Activated CD4-positive, alpha-beta T cell treated with anti-CD3 and anti-CD28 coated beads, Interleukin-2, amount 50 U/mL, for 4 hours (primary cell): ENCODE measurements around the gene RECK.

ENCODE experiments used
- DNase-seq, 2 experiments: peaks; one replicate each; pipeline ENCODE4 v3.0.0-alpha.2; 2020

The RECK gene

GRCh38 chr9:36161187-36161586 is 124.5 kb downstream of the RECK start:
- no peak for DNase-seq

DNA sequence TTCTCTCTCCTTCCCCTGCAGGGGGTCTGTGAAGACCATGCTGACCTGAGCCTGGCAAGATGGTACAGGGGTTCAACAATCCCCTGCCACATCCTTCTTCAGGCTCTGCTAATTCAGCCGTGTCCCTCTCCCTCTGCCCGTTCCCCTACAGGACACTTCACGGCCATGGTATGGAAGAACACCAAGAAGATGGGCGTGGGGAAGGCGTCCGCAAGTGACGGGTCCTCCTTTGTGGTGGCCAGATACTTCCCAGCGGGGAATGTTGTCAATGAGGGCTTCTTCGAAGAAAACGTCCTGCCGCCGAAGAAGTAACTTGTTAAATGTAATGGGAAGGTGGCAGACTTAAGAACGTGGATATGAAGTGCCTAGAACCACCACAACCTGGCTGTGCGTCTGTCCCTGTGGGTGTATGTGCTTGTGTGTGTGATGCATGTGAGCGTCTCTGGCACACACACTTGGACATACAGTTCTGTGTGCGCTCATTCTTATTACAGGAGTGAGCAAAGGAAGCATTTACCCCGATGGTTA is 125.6 kb downstream of the RECK start:
- no peak for DNase-seq

DNA sequence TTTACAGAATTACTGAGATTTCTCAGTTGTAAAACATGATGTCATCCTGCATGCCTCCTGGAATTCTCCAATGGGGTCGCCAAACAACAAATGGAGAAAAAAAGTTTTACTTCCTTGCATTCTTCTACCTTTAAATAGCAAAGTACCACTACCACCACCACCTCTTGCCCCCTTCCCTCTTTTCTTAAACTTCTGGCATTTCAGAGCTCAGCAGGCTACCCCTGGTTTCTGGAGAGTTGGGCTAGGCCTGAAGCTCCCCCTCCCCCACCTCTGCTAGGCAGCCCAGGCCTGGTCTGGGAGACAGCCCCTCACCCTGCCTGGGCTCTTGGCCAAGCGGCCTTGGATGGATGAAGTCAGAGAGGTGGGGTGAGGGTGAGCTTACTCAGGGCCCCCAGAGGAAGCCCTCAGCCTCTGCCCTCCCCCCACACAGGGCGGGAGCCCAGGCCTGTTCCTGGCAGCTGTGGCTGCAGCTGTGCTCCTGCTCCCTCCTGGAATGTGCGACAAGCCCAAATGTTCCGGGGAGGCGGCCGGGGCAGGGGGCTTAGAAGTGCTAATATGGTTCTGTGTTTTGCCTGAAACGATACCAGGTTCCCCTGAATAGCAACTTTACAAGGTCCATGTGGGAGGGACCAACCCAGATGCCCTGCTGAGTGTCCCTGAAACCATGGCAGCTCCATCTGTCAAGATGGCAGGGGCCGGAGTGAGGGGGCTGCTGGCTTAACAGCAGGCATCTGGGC is 126.5 kb downstream of the RECK start:
- no peak for DNase-seq

DNA sequence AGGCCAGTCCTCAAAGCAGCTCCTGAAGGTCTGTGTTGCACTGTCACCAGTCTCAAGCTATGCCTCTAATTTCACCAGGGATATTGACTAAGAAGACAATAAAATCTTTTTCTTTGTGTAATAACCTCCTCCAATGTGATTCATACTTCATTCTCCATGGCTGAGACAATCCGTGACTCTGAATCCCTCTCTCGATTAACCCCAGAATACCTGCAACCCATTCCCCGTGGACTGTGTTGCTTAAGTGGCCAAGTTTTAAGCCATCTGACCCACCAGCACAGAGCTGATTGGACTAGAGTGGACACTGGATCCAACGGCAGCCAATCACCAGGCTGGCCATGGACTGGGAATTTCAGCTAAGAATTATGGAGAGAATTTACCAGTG is 127.1 kb downstream of the RECK start:
- DNase-seq, result no peak

DNA sequence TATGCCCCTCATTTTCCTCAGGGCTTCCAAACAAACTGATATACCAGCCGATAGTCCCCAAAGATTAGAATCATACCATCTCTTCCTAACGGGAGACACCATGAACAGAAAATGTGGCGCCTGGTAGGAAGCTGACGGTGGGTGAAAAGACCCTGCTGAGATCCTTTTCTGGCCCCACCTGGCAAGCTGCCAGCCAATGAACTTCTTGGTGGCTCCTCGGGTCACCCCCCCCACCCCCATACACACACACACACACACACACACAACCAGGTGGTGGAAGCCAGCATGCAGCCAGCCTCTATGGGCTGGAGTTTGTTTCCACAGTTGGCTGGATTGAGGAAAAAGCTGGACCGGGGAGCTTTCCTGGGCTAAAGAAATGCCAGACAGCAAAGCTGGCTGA is 127.7 kb downstream of the RECK start:
- no peak for DNase-seq

DNA sequence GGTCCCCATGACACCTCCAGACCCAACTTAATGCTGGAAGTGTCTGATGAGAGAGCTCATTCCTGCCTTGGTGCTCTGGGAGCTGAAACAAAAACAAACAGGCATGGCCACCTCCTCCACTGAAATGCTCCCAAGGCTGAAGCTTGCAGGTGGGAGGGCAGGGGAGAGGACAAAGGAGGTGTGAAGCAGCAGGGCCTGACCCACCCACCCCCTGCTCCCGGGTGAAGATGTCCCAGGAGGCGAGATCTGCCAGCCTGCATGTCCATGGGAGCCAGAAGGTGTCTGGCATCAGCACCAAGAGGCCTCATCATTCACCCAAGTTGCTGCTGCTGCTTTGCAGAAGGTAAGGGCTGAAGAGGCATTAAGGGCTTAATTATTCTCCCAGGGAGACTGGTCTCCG is 128.3 kb downstream of the RECK start:
- no peak for DNase-seq

DNA sequence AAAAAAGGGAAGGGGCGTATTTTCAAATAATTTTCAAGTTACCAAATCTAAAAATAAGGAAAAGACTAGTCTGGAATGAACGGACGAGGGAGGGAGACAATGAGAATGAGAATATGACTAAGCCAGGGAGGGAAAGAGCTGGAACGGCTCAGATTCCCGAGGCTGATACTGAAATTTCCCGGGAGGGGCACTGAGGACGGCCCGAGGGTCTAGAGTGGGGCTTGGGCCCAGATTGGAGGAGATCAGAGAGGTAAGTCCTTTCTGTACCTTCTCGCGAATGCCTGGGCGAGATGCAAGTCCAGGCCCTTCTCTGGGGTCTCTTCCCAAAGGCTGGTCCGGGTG is 129.1 kb downstream of the RECK start:
- no peak for DNase-seq

DNA sequence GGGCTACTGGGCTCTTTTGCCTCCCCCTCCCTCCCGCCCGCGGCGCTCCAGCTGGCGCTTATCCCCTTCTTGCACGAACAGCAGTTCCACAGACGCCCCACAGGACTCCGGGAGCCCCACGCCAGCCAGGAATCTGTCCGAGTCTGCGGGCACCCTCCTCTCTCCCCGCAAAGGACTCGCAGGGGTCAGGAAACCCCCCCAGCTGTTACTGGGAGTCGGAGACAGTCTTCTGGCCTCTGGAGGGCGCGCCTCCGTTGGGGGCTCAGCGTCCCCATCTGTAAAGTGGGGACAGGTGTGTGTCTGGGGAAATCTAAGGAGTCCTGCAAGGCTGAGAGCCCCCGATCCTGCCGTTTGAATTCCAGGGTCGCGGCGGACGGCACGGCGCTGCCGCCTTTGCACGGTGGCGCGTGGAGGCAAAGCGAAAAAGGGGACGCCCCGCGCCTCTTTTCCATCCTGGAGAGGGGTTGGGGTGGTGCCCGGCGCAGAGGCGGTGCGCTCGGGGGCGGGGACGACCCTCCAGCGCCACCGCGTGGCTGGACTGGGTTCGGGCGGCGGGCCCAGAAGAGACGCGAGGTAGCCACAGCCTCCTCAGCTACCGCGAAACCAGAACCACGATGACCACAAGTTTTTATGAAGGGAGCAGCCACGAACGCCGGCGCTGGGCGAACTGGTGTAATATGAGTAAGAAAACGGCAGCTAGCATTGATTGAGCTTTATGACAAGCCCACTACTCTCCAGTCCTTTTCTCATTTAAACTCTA is 129.6 kb downstream of the RECK start:
- DNase-seq, result peak; percentile 73

GRCh38 chr9:36169166-36169565 is 132.5 kb downstream of the RECK start, which contains the start of gene CCIN:
Gene CCIN, plus strand, starts transcription at chr9:36169388. Its CDS starts 115 bp downstream, at chr9:36169503.
- DNase-seq, result no peak

GRCh38 chr9:36169708-36170107 is 133.0 kb downstream of the RECK start:
- no peak for DNase-seq

DNA sequence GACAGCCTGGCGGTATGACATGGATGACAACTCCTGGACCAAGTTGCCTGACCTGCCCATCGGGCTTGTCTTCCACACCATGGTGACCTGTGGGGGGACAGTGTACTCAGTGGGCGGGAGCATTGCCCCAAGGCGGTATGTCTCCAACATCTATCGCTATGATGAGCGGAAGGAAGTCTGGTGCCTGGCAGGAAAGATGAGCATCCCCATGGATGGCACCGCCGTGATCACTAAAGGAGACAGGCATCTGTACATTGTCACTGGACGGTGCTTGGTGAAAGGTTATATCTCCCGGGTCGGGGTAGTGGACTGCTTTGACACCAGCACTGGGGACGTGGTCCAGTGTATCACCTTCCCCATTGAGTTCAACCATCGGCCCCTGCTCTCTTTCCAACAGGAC is 133.8 kb downstream of the RECK start:
- DNase-seq, result no peak

DNA sequence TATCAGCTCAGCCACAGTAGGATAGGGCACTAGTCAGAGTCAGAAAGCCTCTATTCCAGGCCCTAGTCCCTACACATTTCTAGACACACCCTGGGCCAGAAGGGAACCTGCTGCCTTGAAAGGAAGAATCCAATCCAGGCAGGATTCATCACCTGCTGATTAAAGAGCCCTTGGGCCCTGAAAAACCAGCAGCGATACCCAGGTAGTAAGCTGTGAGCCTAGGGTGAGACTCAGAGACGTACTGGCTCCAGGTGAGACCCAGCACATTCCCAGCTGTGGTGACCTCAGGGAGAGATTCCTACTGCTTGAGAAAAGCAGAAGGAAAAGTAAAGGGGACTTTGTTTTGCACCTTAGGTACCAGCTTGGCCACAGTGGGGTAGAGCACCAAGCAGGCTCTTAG is 137.1 kb downstream of the RECK start:
- DNase-seq, result no peak
